Panc1 (cell line): Measurements from ENCODE around the gene MAML3.

ENCODE experiments used
- POLR2AphosphoS5 ChIP-seq: IDR thresholded peaks from 2 replicates; pipeline ENCODE4 v1.6.1; 2012; ENCODE audit warnings: mild to moderate bottlenecking, low read depth, low read length, moderate library complexity
- TCF7L2 ChIP-seq: IDR thresholded peaks from 2 replicates; pipeline ENCODE4 v1.6.1; 2011; ENCODE audit warnings: mild to moderate bottlenecking, low read depth, low read length, inconsistent platforms
- TF ChIP-seq, protein P1 (sequence below): fragments of 450-650 bp; IDR thresholded peaks from 2 replicates; pipeline ENCODE4 v1.5.1; 2017; ENCODE audit warnings: mild to moderate bottlenecking

GRCh38 chr4:140113653-140114052, 40.3 kb downstream of the MAML3 start:
- TF ChIP-seq, protein P1, sequence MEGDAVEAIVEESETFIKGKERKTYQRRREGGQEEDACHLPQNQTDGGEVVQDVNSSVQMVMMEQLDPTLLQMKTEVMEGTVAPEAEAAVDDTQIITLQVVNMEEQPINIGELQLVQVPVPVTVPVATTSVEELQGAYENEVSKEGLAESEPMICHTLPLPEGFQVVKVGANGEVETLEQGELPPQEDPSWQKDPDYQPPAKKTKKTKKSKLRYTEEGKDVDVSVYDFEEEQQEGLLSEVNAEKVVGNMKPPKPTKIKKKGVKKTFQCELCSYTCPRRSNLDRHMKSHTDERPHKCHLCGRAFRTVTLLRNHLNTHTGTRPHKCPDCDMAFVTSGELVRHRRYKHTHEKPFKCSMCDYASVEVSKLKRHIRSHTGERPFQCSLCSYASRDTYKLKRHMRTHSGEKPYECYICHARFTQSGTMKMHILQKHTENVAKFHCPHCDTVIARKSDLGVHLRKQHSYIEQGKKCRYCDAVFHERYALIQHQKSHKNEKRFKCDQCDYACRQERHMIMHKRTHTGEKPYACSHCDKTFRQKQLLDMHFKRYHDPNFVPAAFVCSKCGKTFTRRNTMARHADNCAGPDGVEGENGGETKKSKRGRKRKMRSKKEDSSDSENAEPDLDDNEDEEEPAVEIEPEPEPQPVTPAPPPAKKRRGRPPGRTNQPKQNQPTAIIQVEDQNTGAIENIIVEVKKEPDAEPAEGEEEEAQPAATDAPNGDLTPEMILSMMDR, result no peak
- TF ChIP-seq POLR2AphosphoS5 (no peak), TCF7L2 (no peak)
